Endothelial cell of umbilical vein (primary cell): ENCODE measurements around the gene TUBB4B. TPM values are rescaled to one million over a fixed set of nuclear protein-coding genes. Genes with fewer than 3 reads are reported as not detected.

Experiments
- BruUV-seq: library from RNA; stranded (reverse); fragments of 400-500 nt; replicated peaks from 2 replicates; lab custom pipeline; 2021; lab: Mats Ljungman, UMichigan
- CTCF ChIA-PET: fragments of 300-600, 350-600 bp; sonication (Branson Sonifier 250); formaldehyde crosslinking; loops from one replicate; lab custom pipeline; 2021; ENCODE audit warnings: antibody characterized with exemption, inconsistent platforms; lab: Charles Lee
- POLR2A ChIA-PET: fragments of 300-600, 350-600 bp; sonication (Branson Sonifier 250); formaldehyde crosslinking; loops from one replicate; lab custom pipeline; 2021; ENCODE audit warnings: antibody characterized with exemption, inconsistent platforms; lab: Charles Lee
- DNase-seq: peaks from one replicate; pipeline ENCODE4 v3.0.0-alpha.2; 2011; ENCODE audit warnings: low read depth, low spot score
- FAIRE-seq: peaks from 2 replicates; lab custom pipeline; 2011; peaks lifted over from hg19 to GRCh38; lab: Jason Lieb, UNC
- H2AFZ ChIP-seq: 2 replicates; pipeline ENCODE4 v1.6.0; 2012; ENCODE audit warnings: low read depth, low read length, control low read depth, inconsistent platforms
- H3K27ac ChIP-seq: 2 replicates; pipeline ENCODE4 v1.5.1; 2011; ENCODE audit warnings: low read depth, mild to moderate bottlenecking, control low read depth, low read length, moderate library complexity; ENCODE audit not compliant: insufficient read depth
- H3K27me3 ChIP-seq, 2 experiments: 2 replicates each; pipeline versions ENCODE4 v1.6.0 to v1.6.1; 2011; ENCODE audit warnings: low read length in 2 of 2, mixed read lengths in 1 of 2; ENCODE audit not compliant: control insufficient read depth in 2 of 2, insufficient read depth in 2 of 2
- H3K36me3 ChIP-seq, 2 experiments: 2 replicates in 1 of 2; 3 replicates in 1 of 2; pipeline ENCODE4 v1.5.1; 2011; ENCODE audit warnings: low read length in 2 of 2, mild to moderate bottlenecking in 1 of 2, moderate library complexity in 1 of 2; ENCODE audit not compliant: control insufficient read depth in 2 of 2, insufficient read depth in 2 of 2; ENCODE audit errors: extremely low read depth in 1 of 2
- H3K4me1 ChIP-seq: 3 replicates; pipeline ENCODE4 v1.5.1; 2011; ENCODE audit warnings: mild to moderate bottlenecking, low read length; ENCODE audit not compliant: control insufficient read depth, insufficient read depth; ENCODE audit errors: extremely low read depth
- H3K4me2 ChIP-seq: 2 replicates; pipeline ENCODE4 v1.6.1; 2011; ENCODE audit warnings: low read length, control low read depth, mixed read lengths; ENCODE audit not compliant: insufficient read depth
- H3K4me3 ChIP-seq, 3 experiments: fragments of 200-600 bp in 1 of 3; sonication (generic), shearing (Covaris generic) in 1 of 3; replicated peaks in 1 of 3; 2 replicates each; pipeline ENCODE4 v1.5.1; 2011 to 2016; ENCODE audit warnings: control low read depth in 3 of 3, low read length in 3 of 3, mild to moderate bottlenecking in 2 of 3, inconsistent platforms in 1 of 3, low read depth in 1 of 3, moderate library complexity in 1 of 3; ENCODE audit not compliant: insufficient read depth in 1 of 3
- H3K79me2 ChIP-seq: 2 replicates; pipeline ENCODE4 v1.6.0; 2012; ENCODE audit warnings: low read length, inconsistent platforms; ENCODE audit not compliant: control insufficient read depth, insufficient read depth
- H3K9ac ChIP-seq: replicated peaks from 2 replicates; pipeline ENCODE3; 2011; ENCODE audit warnings: low read length, control low read depth; ENCODE audit not compliant: insufficient read depth; ENCODE audit errors: extremely low read depth
- H3K9me1 ChIP-seq: replicated peaks from 3 replicates; pipeline ENCODE4 v1.6.0; 2011; ENCODE audit warnings: mild to moderate bottlenecking, low read length; ENCODE audit not compliant: control insufficient read depth, insufficient read depth; ENCODE audit errors: extremely low read depth
- H3K9me3 ChIP-seq: replicated peaks from 2 replicates; pipeline ENCODE4 v1.5.1; 2012; ENCODE audit warnings: low read length, inconsistent platforms; ENCODE audit not compliant: control insufficient read depth, insufficient read depth
- H4K20me1 ChIP-seq: replicated peaks from 2 replicates; pipeline ENCODE3; 2011; ENCODE audit warnings: mild to moderate bottlenecking, low read length; ENCODE audit not compliant: control insufficient read depth, insufficient read depth; ENCODE audit errors: extremely low read depth
- GATA2 ChIP-seq: IDR thresholded peaks from 2 replicates; pipeline ENCODE4 v1.7.0; 2011; ENCODE audit warnings: low read depth, mild to moderate bottlenecking, moderate library complexity, mixed read lengths, low read length; ENCODE audit not compliant: insufficient read length, insufficient read depth
- MYC ChIP-seq: IDR thresholded peaks from one replicate; pipeline ENCODE4 v1.6.1; 2011; ENCODE audit warnings: mild to moderate bottlenecking, low read depth, low read length
- POLR2A ChIP-seq: IDR thresholded peaks from 2 replicates; pipeline ENCODE4 v1.6.1; 2012; ENCODE audit warnings: low read depth, mild to moderate bottlenecking, control low read depth, low read length
- dilution Hi-C: fragments of 300-500 bp; cut with MboI; formaldehyde crosslinking; loops from one replicate; pipeline ENCODE4 v1.15.0; 2019; ENCODE audit warnings: low sequenced_read_pairs; ENCODE audit not compliant: extremely low pct_ligation_motif_present
- intact Hi-C: fragments of 100-400 bp; cut with micrococcal nuclease; formaldehyde crosslinking; loops from one replicate; pipeline ENCODE4 v1.10.0; 2022
- polyA plus RNA-seq, 4 experiments: library from polyadenylated mRNA; depleted of rRNA in 3 of 4; stranded (reverse) in 3 of 4; unstranded in 1 of 4; fragments of >200 nt; gene quantifications; 2 replicates each; pipeline versions ENCODE4 v1.2.1 to v1.2.3, GENCODE V29; 2011 to 2012; ENCODE audit warnings: missing spikeins in 1 of 4
- total RNA-seq: library from RNA; stranded (reverse); gene quantifications from 2 replicates; pipeline ENCODE4 v1.2.3, GENCODE V29; 2021
- TF ChIP-seq, protein P1 (sequence below): IDR thresholded peaks from 2 replicates; pipeline ENCODE4 v1.6.1; 2011; ENCODE audit not compliant: insufficient read depth, insufficient read length
- TF ChIP-seq, protein P2 (sequence below), 2 donors: IDR thresholded peaks; 1 replicate in 1 of 2; 2 replicates in 1 of 2; pipeline ENCODE4 v1.5.1; 2011; ENCODE audit warnings: low read length in 2 of 2, mild to moderate bottlenecking in 2 of 2, moderate library complexity in 2 of 2, control low read depth in 1 of 2, inconsistent platforms in 1 of 2, low read depth in 1 of 2; ENCODE audit not compliant: insufficient read depth in 1 of 2; ENCODE audit errors: extremely low read depth in 1 of 2

The TUBB4B gene
- total and polyA plus RNA-seq, 2 donors (not counting 3 experiments of a cell fraction or from before 2014, with no cell fraction given) = 418 to 558 TPM

DNA sequence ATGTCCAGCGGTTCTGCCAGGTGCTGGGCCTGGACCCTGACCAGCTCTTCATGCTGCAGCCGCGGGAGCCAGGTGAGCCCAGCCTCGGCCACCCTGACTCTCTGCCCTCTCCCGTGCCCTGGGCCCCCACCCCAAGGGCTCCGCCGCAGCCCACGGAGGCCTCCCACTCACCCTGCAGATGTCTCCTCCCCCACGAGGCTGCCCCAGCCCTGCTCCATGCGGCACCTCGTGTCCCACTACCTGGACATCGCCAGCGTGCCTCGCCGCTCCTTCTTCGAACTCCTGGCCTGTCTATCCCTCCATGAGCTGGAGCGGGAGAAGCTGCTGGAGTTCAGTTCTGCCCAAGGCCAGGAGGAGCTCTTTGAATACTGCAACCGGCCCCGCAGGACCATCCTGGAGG, 26.5 kb upstream of the TUBB4B start:
- Histone ChIP-seq H3K9me3 (no peaks in the 10 kb centered on the region), H3K27ac (no peak overlapping the region), H3K79me2 (no peaks in the 10 kb centered on the region), H3K9me1 (no peaks in the 10 kb centered on the region), H3K36me3 (peaks cover 0 to 4% of the 10 kb centered on the region in 2 experiments), H3K4me1 (peaks cover 6% of the 10 kb centered on the region), H3K9ac (no peak overlapping the region), H3K27me3 (no peaks in the 10 kb centered on the region), H4K20me1 (no peaks in the 10 kb centered on the region), H2AFZ (no peak overlapping the region), H3K4me2 (no peak overlapping the region), H3K4me3 (no peak overlapping the region)
- FAIRE-seq (no peak), DNase-seq (no peak)
- TF ChIP-seq MYC (no peak), POLR2A (no peak), GATA2 (no peak)
- TF ChIP-seq, protein P1, sequence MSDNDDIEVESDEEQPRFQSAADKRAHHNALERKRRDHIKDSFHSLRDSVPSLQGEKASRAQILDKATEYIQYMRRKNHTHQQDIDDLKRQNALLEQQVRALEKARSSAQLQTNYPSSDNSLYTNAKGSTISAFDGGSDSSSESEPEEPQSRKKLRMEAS = no peak
- TF ChIP-seq, protein P2, sequence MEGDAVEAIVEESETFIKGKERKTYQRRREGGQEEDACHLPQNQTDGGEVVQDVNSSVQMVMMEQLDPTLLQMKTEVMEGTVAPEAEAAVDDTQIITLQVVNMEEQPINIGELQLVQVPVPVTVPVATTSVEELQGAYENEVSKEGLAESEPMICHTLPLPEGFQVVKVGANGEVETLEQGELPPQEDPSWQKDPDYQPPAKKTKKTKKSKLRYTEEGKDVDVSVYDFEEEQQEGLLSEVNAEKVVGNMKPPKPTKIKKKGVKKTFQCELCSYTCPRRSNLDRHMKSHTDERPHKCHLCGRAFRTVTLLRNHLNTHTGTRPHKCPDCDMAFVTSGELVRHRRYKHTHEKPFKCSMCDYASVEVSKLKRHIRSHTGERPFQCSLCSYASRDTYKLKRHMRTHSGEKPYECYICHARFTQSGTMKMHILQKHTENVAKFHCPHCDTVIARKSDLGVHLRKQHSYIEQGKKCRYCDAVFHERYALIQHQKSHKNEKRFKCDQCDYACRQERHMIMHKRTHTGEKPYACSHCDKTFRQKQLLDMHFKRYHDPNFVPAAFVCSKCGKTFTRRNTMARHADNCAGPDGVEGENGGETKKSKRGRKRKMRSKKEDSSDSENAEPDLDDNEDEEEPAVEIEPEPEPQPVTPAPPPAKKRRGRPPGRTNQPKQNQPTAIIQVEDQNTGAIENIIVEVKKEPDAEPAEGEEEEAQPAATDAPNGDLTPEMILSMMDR (IDR thresholded peaks at IDR 0.05; ENCODE audit: extremely low read depth in 1 of 2, insufficient read depth in 1 of 2, low read depth in 1 of 2, low read length in 2 of 2) = no peak
- ChIA-PET CTCF (interaction anchor here (0.7 to 1.9 kb wide), 4 partner anchors 8 to 22 kb away, joined by 6 to 14 read pairs (median 7); partner anchors contain the start of gene RNF224), POLR2A (interaction anchor here (1.0 kb wide), 1 partner anchor 14 kb away, joined by 3 read pairs; the partner anchor contains the start of gene TPRN)
- intact Hi-C loops = no loop called here
- dilution Hi-C loops = no loop called here
- TSS peak; percentile 5 for BruUV-seq
